Activated naive CD8-positive, alpha-beta T cell treated with anti-CD3 and anti-CD28 coated beads, Interleukin-2, amount 10 ng/mL, durations not matched to agents 7 days and 5 days (primary cell): ENCODE data around the gene MAGI1. TPM values are rescaled to one million over a fixed set of nuclear protein-coding genes. Genes with fewer than 3 reads are reported as not detected.

ENCODE experiments used
- ATAC-seq: fragments of 150-1000 bp; cut with Tn5 transposase; one replicate; pipeline ENCODE4 v1.10.0; 2021; ENCODE audit warnings: low read depth, moderate library complexity
- POLR2A ChIA-PET: fragments of 350-600 bp; sonication (Branson Sonifier 250); formaldehyde crosslinking; loops from one replicate; lab custom pipeline; 2021; ENCODE audit warnings: antibody characterized with exemption; lab: Charles Lee
- DNase-seq: peaks from one replicate; pipeline ENCODE4 v3.0.0; 2021
- H3K27ac Mint-ChIP-seq: one replicate; pipeline ENCODE4 v1.8.0; 2022; ENCODE audit warnings: mild to moderate bottlenecking, mixed read lengths
- H3K27me3 Mint-ChIP-seq: one replicate; pipeline ENCODE4 v1.8.0; 2022; ENCODE audit warnings: mild to moderate bottlenecking, moderate library complexity, mixed read lengths
- H3K36me3 Mint-ChIP-seq: one replicate; pipeline ENCODE4 v1.8.0; 2021; ENCODE audit warnings: mild to moderate bottlenecking, mixed read lengths
- H3K4me1 Mint-ChIP-seq: one replicate; pipeline ENCODE4 v1.8.0; 2021; ENCODE audit warnings: mixed read lengths
- H3K4me3 Mint-ChIP-seq: one replicate; pipeline ENCODE4 v1.8.0; 2022; ENCODE audit warnings: mild to moderate bottlenecking, moderate library complexity, mixed read lengths
- H3K9me3 Mint-ChIP-seq: one replicate; pipeline ENCODE4 v1.8.0; 2021; ENCODE audit warnings: mixed read lengths
- total RNA-seq, 2 experiments: library from RNA; stranded (reverse); gene quantifications; one replicate each; pipeline ENCODE4 v1.2.3, GENCODE V29; 2021

The MAGI1 gene
- total RNA-seq, 2 experiments from 2014 or later, result not detected

DNA sequence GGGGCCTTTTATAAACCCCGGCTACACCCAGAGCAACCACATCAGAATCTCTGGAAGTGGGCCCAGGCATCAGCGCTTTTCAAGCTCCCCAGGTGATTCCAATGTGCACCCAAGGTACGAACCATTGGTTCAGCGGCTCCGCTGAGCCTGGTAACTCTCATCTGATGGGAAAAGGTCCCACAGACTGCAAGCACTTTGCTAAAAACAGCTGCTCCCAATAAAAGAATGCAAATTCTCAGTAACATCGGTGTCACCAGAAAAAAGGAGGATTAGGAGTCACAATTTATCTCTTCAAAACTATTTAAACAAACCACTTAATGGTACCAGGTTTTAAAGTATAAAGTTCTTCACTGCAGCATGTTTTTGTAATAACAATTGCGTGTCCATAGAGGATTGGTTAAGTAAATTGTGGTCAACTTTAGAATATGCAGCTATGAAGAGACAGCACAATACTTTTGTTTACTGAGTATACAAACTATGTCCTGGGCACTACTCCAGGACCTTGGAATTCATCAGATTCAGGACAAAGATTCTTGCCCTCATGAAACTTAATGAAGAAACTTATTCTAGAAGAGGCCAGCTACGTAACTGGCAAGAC is 690.2 kb downstream of the MAGI1 start:
- no peaks in the 10 kb centered on the region for H3K4me1 Mint-ChIP-seq

GRCh38 chr3:65347166-65347565 is 691.6 kb downstream of the MAGI1 start:
- no peaks in the 10 kb centered on the region for H3K4me1 Mint-ChIP-seq
- POLR2A ChIA-PET, result no interaction called here
- no peaks in the 10 kb centered on the region for H3K9me3 Mint-ChIP-seq
- no peak for DNase-seq
- H3K4me3 Mint-ChIP-seq, result no peak overlapping the region
- ATAC-seq, result no peak
- H3K27ac Mint-ChIP-seq, result no peak overlapping the region
- no peaks in the 10 kb centered on the region for H3K36me3 Mint-ChIP-seq
- H3K27me3 Mint-ChIP-seq, result no peaks in the 10 kb centered on the region

More for the DNA sequence above, 690.2 kb downstream of the MAGI1 start:
- no peaks in the 10 kb centered on the region for H3K9me3 Mint-ChIP-seq
- H3K27ac Mint-ChIP-seq, result no peak overlapping the region
- ATAC-seq (no peak), DNase-seq (no peak)
- H3K27me3 Mint-ChIP-seq, result no peaks in the 10 kb centered on the region
- no peak overlapping the region for H3K4me3 Mint-ChIP-seq
- H3K36me3 Mint-ChIP-seq, result no peaks in the 10 kb centered on the region
- POLR2A ChIA-PET, result no interaction called here

DNA sequence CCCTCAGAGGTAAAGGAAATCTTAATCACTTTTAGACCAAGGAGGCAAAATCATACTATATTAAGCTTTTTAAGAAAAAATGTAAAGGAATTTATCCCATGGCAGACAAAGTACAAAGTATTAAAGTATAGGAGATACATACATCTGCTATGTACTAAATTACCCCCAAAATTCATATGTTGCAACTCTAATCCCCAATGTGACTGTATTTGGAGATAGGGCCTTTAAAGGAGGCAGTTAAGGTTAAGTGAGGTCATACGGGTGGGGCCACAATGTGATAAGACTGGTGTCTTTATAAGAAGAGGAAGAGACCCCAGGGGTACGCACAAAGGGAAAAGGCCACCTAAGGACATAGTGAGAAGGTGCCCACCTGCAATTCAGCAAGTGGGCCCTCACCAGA is 693.9 kb downstream of the MAGI1 start:
- no peaks in the 10 kb centered on the region for H3K9me3 Mint-ChIP-seq
- H3K36me3 Mint-ChIP-seq, result no peaks in the 10 kb centered on the region
- H3K4me1 Mint-ChIP-seq, result no peaks in the 10 kb centered on the region
- H3K27ac Mint-ChIP-seq, result no peak overlapping the region
- POLR2A ChIA-PET, result no interaction called here
- DNase-seq (no peak), ATAC-seq (no peak)
- no peaks in the 10 kb centered on the region for H3K27me3 Mint-ChIP-seq
- H3K4me3 Mint-ChIP-seq, result no peak overlapping the region

- POLR2A ChIA-PET, result no interaction called here
- H3K4me3 Mint-ChIP-seq, result no peak overlapping the region
- no peaks in the 10 kb centered on the region for H3K27me3 Mint-ChIP-seq
- DNase-seq (no peak), ATAC-seq (no peak)
- H3K36me3 Mint-ChIP-seq, result no peaks in the 10 kb centered on the region
- H3K4me1 Mint-ChIP-seq, result no peaks in the 10 kb centered on the region
- no peaks in the 10 kb centered on the region for H3K9me3 Mint-ChIP-seq
- H3K27ac Mint-ChIP-seq, result no peak overlapping the region
Measured at GRCh38 chr3:65344444-65344843, 694.3 kb downstream of the MAGI1 start.

GRCh38 chr3:65343736-65344135 is 695.0 kb downstream of the MAGI1 start:
- Mint-ChIP-seq H3K27ac (no peak overlapping the region), H3K9me3 (no peaks in the 10 kb centered on the region), H3K27me3 (no peaks in the 10 kb centered on the region), H3K4me3 (no peak overlapping the region), H3K36me3 (no peaks in the 10 kb centered on the region), H3K4me1 (no peaks in the 10 kb centered on the region)
- no peak for ATAC-seq
- DNase-seq, result no peak
- POLR2A ChIA-PET, result no interaction called here

GRCh38 chr3:65343026-65343425 is 695.7 kb downstream of the MAGI1 start:
- DNase-seq, result no peak
- Mint-ChIP-seq H3K27ac (no peak overlapping the region), H3K9me3 (no peaks in the 10 kb centered on the region), H3K27me3 (no peaks in the 10 kb centered on the region), H3K4me3 (no peak overlapping the region), H3K4me1 (no peaks in the 10 kb centered on the region), H3K36me3 (no peaks in the 10 kb centered on the region)
- POLR2A ChIA-PET, result no interaction called here
- ATAC-seq, result no peak

GRCh38 chr3:65342084-65342683 is 696.5 kb downstream of the MAGI1 start:
- no peak overlapping the region for H3K27ac Mint-ChIP-seq
- POLR2A ChIA-PET, result no interaction called here
- no peaks in the 10 kb centered on the region for H3K4me1 Mint-ChIP-seq
- H3K27me3 Mint-ChIP-seq, result no peaks in the 10 kb centered on the region
- no peaks in the 10 kb centered on the region for H3K36me3 Mint-ChIP-seq
- ATAC-seq (no peak), DNase-seq (peak; percentile 35)
- H3K4me3 Mint-ChIP-seq, result no peak overlapping the region
- H3K9me3 Mint-ChIP-seq, result no peaks in the 10 kb centered on the region

DNA sequence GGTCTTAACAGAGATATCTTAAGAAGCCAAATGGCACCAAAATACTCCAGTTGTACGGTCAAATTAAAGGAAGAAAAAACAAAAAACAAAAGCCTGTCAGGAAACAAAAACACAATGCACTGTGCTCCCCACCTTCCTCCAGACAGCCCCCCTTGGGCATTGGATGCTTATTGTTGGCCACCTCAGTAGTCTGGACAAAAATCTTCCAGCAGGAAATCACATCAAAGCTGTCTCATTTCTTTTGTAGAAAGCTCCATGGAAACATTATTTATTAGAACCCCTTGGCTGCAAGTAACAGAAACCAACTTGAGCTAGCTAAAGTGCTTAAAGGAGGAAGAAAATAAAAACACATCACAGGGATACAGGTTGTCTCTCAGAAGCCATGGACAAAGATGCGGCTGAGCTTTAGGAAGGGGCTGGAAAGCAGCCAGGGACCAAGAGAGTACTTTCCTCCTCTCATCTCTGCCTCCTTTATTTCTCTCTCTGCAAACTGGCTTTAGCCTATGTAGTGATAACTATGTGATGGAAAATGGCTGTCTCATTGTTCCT is 699.5 kb downstream of the MAGI1 start:
- Mint-ChIP-seq H3K9me3 (peaks cover 1% of the 10 kb centered on the region), H3K27me3 (no peaks in the 10 kb centered on the region), H3K27ac (no peak overlapping the region), H3K4me3 (no peak overlapping the region), H3K4me1 (no peaks in the 10 kb centered on the region), H3K36me3 (no peaks in the 10 kb centered on the region)
- DNase-seq (no peak), ATAC-seq (no peak)
- POLR2A ChIA-PET, result no interaction called here

DNA sequence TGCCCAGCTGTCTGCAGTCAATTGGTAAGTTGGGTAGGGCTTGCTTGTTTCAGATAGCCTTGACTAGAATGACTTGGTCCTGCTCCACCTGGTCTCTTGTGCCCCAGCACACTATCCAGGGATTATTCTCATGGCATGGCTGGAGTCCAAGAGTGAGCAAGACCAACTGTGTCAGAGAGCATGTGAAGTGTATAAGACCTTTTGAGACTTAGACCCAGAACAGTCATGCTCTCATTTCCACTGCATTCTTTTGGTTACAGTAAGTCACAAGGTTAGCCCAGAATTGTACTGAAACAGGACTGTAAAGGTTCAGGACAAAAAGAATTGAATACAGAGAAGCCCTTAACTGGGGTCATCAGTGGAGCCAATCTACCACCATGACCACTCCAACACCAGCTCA is 700.1 kb downstream of the MAGI1 start:
- no peaks in the 10 kb centered on the region for H3K4me1 Mint-ChIP-seq
- H3K4me3 Mint-ChIP-seq, result no peak overlapping the region
- H3K9me3 Mint-ChIP-seq, result peaks cover 1% of the 10 kb centered on the region
- POLR2A ChIA-PET, result no interaction called here
- H3K36me3 Mint-ChIP-seq, result no peaks in the 10 kb centered on the region
- no peaks in the 10 kb centered on the region for H3K27me3 Mint-ChIP-seq
- ATAC-seq (no peak), DNase-seq (no peak)
- no peak overlapping the region for H3K27ac Mint-ChIP-seq

DNA sequence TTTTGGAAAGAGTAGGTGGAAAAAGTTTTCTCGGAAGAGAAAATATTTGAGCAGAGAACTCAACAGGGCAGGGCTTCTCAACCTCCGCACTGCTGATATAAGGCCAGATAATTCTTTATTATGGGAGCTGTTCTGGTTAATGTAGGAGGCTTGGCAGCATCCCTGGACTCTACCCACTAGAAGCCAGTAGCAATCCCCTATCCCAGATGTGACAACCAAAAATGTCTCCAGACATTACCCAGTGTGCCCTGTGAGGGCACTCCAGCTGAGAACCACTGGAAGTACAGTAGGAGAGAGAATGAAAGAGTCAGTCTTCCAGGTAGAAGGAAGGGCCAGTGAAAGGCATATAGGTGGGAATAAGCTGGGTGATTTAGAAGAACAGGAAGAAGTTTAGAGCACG is 703.1 kb downstream of the MAGI1 start:
- H3K9me3 Mint-ChIP-seq, result peaks cover 3% of the 10 kb centered on the region
- POLR2A ChIA-PET, result no interaction called here

GRCh38 chr3:65334045-65334665 is 704.6 kb downstream of the MAGI1 start:
- POLR2A ChIA-PET, result no interaction called here
- no peak for DNase-seq
- peaks cover 3% of the 10 kb centered on the region for H3K9me3 Mint-ChIP-seq
- no peak overlapping the region for H3K4me3 Mint-ChIP-seq
- ATAC-seq, result no peak
- H3K27ac Mint-ChIP-seq, result no peak overlapping the region
- H3K27me3 Mint-ChIP-seq, result no peaks in the 10 kb centered on the region
- H3K4me1 Mint-ChIP-seq, result no peaks in the 10 kb centered on the region
- H3K36me3 Mint-ChIP-seq, result no peaks in the 10 kb centered on the region

More for the DNA sequence above, 703.1 kb downstream of the MAGI1 start:
- ATAC-seq (no peak), DNase-seq (no peak)
- H3K27ac Mint-ChIP-seq, result no peak overlapping the region
- H3K36me3 Mint-ChIP-seq, result no peaks in the 10 kb centered on the region
- no peaks in the 10 kb centered on the region for H3K27me3 Mint-ChIP-seq
- H3K4me3 Mint-ChIP-seq, result no peak overlapping the region
- no peaks in the 10 kb centered on the region for H3K4me1 Mint-ChIP-seq

DNA sequence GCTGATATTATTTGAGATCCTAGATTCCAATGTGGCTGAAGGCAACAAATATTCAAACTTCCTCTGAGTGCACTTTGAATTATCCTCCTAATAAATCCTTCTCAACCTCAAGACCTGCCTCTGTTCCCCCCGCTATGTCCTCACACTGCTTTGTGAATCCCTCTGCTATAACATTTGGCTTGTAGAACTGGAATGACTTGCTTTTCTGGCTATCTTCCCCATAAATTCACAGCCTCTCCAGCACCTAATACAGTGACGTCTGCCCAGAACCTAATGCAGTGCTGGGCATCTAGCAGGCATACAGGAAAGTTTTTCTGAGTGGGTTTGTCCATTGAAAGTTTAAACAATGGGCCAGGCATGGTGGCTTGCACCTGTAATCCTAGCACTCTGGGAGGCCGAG is 707.0 kb downstream of the MAGI1 start:
- peaks cover 3% of the 10 kb centered on the region for H3K9me3 Mint-ChIP-seq
- H3K36me3 Mint-ChIP-seq, result no peaks in the 10 kb centered on the region
- no peaks in the 10 kb centered on the region for H3K27me3 Mint-ChIP-seq

GRCh38 chr3:65330072-65330471 is 708.6 kb downstream of the MAGI1 start:
- POLR2A ChIA-PET, result no interaction called here
- H3K27me3 Mint-ChIP-seq, result no peaks in the 10 kb centered on the region
- H3K36me3 Mint-ChIP-seq, result no peaks in the 10 kb centered on the region
- peaks cover 1% of the 10 kb centered on the region for H3K9me3 Mint-ChIP-seq
- H3K4me3 Mint-ChIP-seq, result no peak overlapping the region
- no peak overlapping the region for H3K27ac Mint-ChIP-seq
- H3K4me1 Mint-ChIP-seq, result no peaks in the 10 kb centered on the region
- DNase-seq (no peak), ATAC-seq (no peak)

More for the DNA sequence above, 707.0 kb downstream of the MAGI1 start:
- no peak for DNase-seq
- ATAC-seq, result no peak
- no peak overlapping the region for H3K4me3 Mint-ChIP-seq
- H3K27ac Mint-ChIP-seq, result no peak overlapping the region
- no peaks in the 10 kb centered on the region for H3K4me1 Mint-ChIP-seq
- POLR2A ChIA-PET, result no interaction called here

DNA sequence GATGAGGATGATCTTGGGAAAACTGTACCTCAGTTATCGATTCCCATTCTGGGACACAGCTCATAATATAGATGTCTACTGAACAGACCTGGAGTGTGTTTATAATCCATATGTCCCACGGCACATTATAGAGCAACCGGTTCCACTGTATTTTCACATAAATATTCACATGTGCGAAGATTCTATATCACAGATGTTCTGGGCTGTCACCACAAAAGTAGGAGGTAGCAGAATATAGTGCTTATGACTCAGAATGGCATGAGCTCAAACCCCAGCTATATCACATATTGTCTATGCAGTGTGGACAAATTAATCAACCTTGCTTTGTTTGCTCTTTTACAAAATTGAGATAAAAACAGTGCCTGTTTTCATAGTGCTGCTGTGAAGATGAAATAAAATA is 710.6 kb downstream of the MAGI1 start:
- Mint-ChIP-seq H3K4me1 (no peaks in the 10 kb centered on the region), H3K4me3 (no peak overlapping the region), H3K27me3 (no peaks in the 10 kb centered on the region), H3K9me3 (peaks cover 1% of the 10 kb centered on the region), H3K36me3 (no peaks in the 10 kb centered on the region), H3K27ac (no peak overlapping the region)
- POLR2A ChIA-PET, result no interaction called here
- DNase-seq, result no peak
- ATAC-seq, result no peak
